NT2/D1 (cell line): ENCODE results near the gene AGR3.

Source experiments
- SUZ12 ChIP-seq: IDR thresholded peaks from 2 replicates; pipeline ENCODE4 v1.6.1; 2011; ENCODE audit not compliant: insufficient read length, insufficient read depth; ENCODE audit errors: extremely low read depth
- YY1 ChIP-seq: IDR thresholded peaks from 2 replicates; pipeline ENCODE4 v1.6.1; 2011; ENCODE audit not compliant: insufficient read length, insufficient read depth

DNA sequence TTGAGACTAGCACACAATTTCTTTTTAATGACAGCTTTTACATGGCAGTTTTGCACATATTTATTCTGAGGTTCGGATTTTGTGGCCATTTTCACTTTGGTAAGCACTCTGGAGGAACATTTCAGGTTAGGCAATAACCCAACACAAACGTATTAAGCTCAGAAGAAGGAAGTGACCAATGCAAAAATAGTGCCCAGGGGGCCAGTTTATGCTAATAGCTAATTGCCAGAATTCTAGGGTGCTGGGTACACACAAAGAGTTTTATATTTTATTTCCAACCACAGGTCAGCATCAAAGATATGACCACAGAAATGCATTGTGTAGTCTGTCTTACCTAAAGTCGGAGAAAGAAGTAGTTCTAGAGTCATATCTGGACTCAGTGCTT lies 68.6 kb downstream of the AGR3 start:
- no peak for TF ChIP-seq SUZ12
- TF ChIP-seq YY1 = no peak
